NCI-H2171 (cell line): ENCODE measurements around the gene BNC2.

Experiments
- DNase-seq: peaks from one replicate; lab custom pipeline; 2025; lab: John Stamatoyannopoulos, UW

The BNC2 gene

GRCh38 chr9:16675131-16675530 lies 195.3 kb downstream of the BNC2 start:
- DNase-seq, result no peak

DNA sequence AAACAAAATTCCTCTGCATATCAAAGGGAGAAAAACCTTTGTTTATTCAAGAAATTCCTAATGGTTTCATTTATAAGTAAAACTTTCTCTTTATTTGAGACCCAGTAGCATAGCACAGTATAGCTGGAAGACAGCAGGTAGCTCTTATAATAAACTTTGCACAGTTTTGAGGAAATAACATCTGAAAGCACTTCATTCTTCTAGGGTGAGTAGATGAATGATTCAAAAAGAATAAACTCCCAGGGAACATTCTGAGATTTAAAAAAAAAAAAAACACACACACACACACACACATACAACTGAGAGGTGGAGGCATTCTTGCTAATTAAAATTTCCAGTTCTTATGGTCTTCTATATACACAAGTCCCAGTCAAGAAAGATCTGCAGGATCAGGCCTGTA lies 197.3 kb downstream of the BNC2 start:
- no peak for DNase-seq

DNA sequence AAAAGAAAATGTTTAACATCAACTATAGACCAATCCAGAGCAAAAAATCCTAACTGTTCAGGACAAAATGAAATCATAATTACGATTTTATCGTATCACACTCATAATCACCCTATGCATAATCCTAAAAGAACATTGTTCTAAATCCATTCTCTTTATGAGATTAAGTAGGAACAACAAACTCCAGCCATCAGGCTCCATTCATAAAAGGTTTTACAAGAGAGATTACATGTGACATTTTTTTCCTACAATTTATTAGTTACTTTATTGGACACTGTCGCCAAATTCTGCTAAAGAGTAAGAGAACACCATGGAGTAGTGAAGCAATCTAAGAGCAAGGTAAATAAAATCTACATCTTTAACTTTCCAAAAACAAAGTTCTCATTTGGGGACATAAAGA lies 198.0 kb downstream of the BNC2 start:
- DNase-seq, result no peak

GRCh38 chr9:16671591-16672137 lies 198.8 kb downstream of the BNC2 start:
- DNase-seq, result peak; percentile 77

DNA sequence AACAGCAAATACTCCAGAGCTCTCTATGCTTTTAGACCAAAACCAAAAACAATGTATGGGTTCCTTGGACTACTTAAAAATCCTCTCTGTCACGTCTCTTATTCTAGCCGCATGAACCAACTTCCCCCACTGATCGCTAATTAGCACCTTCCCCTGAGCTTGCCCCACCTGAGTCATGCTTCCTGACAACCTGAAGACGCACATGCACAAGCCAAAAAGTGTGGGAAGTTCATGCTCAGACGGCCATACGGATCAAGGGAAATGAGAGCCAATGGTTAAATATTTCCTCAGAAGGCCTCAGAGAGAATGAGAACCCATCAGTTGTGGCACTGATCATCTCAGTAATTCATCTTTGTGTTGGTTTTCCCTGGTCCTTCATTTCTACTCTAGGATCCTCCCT lies 199.7 kb downstream of the BNC2 start:
- no peak for DNase-seq

DNA sequence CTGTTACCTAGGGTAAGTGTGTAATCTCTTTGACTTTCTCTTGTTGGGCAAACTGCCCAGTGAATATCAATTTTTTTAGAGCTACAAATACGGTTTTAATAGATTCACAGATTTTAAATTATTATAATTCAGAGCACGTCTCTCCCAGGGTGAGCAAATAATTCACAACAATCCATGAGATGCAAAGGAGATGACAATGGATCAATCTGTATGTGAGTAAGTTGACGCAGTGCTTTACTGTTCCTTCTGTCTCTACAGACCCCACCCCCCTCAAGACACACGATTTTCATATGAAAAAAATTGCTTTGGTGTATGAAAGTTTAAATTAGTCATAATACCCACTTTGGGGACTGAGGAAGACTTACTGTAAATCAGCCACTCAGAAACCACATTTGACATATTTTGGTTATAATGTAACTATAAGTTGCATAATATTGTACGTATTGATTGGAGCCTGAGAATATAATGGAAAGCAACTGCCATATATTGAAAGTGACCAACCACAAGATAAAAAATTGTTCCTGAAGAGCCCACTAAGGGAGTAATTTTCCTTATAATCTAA lies 201.7 kb downstream of the BNC2 start:
- DNase-seq, result no peak

DNA sequence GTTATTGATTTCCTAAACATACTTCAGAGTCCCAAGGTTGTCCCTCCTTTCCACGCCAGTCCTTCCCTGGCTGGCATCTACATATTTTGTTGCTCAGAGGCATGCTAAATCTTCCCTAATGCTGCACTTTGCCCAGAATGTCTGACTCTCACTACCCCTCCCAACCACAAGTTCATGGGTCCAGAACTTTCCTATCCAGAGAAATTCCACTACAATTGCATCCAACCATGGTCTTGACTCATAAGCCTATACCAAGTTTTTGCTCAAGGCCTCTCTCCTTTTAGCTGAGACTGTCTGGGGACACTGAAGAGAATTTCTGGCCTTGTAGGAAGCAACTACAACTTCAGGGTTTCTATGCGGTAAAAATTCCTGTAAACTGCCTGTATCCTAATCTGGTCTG lies 206.3 kb downstream of the BNC2 start:
- no peak for DNase-seq

DNA sequence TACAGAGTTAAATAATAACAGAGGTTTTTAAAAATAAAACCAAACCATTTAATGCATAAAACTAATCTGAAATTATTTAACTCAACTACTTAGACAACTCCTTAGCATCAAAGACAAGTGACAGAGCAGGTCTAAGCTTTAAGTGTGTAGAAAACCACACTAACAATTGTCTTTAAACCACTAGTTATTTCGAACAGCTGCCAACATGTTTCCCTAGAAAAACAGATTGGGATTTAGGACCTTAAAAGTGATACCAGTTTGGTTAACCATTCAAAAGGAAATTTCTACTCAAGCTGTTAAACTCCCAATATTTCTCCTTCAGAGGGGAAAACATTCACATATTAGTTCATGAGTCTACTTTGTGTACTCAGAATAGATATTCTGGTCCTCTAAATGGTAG lies 208.7 kb downstream of the BNC2 start:
- DNase-seq, result no peak

- no peak for DNase-seq
These were observed 211.4 kb downstream of the BNC2 start for GRCh38 chr9:16659096-16659495.

DNA sequence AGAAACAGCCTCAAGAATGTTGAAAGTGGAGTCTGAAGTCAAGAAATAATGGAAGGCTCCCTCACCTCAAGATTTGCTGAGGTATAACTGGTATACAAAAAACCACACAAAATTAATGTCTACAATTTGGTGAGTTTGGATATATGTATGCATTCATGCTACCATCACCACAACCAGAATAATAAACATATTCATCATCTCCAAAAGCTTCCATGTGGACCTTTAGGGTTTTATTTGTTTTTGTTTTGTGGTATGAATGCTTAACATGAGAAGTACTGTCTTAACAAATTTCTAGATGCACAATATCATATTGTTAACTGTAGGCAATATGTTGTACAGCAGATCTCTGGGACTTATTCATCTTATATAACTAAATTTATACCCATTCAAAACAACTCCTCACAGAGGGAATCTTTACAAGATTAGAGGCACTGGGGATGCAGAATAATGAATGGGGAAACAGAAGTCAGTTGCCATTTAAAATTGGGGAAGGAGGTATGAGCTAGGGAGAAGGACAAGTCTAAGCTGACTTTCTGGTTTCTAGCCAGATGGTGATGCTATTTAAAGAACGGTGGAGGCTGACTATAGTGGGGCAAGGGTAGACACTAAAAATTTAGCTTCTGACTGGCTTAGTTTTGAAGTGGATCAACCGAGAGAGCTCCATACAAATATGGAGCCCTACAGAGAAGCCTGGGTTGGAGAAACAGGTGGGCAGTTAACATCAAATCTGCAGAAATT lies 213.9 kb downstream of the BNC2 start:
- DNase-seq, result no peak

DNA sequence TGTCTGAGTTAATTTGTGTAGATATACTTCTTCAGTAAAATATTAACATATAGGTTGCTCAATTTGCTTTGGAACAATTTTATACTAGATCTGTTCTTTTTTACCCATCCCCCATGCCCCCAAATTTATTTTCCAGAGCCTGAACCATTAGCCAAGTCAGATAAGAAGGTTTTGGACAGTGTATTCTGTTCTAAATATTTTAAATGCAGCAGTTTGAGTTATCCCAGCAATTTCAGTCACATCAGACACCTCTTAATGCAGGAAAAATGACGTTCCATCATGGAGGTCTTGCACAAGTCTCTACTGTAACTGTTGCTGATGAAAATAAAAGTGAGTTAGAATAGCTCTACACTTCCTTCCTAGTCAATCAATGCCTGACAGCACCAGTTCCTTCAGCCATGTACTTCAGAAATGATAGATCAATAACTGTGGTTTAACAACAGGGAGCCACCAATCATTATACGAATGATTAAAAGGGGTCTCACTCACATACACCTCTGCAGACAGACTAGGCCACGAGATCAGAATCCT lies 215.8 kb downstream of the BNC2 start:
- no peak for DNase-seq

GRCh38 chr9:16653491-16654399 lies 216.7 kb downstream of the BNC2 start:
- no peak for DNase-seq

DNA sequence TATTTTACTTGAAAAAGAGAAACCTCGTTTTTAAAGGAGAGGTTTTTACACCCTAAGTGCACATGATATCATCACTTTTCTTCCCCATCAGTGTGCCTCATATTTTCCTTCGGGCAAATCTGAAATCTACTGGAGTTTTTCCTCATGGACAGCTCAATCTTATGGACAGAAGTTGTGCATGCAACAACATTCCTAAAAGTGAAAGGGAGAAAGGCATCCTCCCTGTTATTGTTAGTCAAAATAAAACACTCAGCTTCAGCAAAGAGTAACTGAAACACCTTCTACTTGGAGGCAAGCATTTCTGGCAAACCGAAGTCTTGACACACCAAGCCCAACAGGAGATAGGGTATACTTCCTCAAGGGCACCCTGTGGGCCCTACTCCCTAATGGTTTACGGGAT lies 217.9 kb downstream of the BNC2 start:
- no peak for DNase-seq

DNA sequence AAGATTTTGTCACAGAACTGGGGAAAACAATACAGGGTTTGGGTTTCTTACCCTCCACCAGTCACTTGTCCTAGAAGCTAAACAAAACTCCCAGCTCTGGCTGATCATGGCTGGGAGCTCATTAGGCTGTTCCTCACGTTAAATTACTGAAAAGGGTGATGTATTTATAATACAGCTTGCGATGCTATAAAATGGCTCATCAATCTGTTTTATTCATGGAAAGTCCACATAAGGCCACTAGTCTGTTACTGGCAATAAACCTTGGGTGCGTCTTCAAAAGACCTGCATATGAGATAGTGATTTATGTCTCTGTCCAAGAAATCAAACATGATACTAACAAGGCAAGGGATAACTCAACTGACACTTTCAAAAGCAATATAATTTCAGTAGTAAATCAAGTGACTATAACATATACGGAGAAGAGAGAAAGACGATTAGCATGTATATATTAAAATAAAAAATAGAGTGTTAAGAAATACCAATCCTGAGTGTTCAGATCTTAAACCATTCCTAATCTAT lies 219.0 kb downstream of the BNC2 start:
- no peak for DNase-seq

GRCh38 chr9:16645970-16646369 lies 224.5 kb downstream of the BNC2 start:
- no peak for DNase-seq

- no peak for DNase-seq
These were observed 227.9 kb downstream of the BNC2 start for GRCh38 chr9:16642421-16643109.

DNA sequence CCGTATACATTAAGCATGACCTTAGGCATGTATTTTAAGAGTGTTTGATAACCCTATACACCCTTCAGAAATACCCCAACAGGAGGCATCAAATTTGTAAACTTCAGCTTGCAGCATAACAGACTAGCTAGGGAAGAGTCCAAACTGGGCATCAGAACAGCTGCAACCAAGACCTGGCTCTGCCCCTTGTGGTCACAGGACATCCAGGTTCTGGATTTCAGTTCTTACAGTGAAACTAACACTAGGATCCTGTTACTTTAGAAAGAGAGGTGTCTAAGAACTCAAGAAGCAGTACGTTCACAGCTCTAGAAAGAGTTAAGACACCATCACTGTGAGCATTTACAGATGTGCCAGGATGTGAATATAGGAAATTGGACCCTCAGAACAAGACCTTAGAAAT lies 229.8 kb downstream of the BNC2 start:
- DNase-seq, result no peak

GRCh38 chr9:16639644-16640043 lies 230.8 kb downstream of the BNC2 start:
- no peak for DNase-seq

- DNase-seq, result no peak
These were observed 232.6 kb downstream of the BNC2 start for GRCh38 chr9:16637911-16638310.

DNA sequence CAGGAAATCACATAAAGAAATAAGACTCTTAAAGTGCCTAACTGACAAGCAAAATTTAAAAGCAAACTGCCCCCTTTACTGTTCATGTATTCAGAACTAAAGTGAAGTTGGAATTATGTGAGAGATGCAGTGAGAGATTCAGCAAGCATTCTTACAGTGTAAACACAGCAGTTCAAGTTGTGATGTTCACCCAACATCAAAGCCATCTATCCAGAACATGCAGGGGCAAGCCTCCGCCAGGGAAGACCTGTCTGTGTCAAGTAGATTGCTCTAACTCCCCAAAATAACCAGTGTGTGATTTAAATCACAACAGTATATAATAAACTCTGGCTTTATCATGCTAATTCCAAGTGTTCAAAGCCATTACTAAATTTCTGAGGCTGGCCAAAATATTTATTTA lies 233.3 kb downstream of the BNC2 start:
- no peak for DNase-seq

GRCh38 chr9:16633794-16634193 lies 236.7 kb downstream of the BNC2 start:
- no peak for DNase-seq

DNA sequence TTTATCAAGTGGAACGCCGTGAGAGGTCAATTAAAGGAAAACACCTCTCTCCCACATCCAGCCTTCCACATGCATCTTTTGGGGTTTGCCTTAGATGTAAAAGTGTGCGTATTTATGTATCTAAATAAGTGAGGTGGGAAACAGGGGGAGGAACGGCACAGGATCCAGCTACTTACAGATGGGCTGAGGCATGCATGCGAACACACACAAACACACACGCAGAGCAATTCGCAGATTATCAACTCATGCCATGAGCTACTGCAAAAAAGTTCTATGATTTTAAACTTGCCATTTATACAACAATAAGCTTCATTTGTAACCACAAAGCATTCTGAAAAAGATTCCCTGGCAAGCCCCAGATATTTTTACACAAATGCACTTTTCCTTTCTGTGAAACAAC lies 242.1 kb downstream of the BNC2 start:
- DNase-seq, result no peak
